SK-N-SH (cell line): ENCODE data around the gene SLC22A23. TPM values are rescaled to one million over a fixed set of nuclear protein-coding genes. Genes with fewer than 3 reads are reported as not detected.

Source experiments
- CTCF ChIA-PET: fragments of 300-600, 350-600 bp; formaldehyde crosslinking; extraction: SDS; loops from one replicate; lab custom pipeline; 2021; lab: Yijun Ruan, JAX
- POLR2A ChIA-PET: fragments of 350-600 bp; sonication (Branson Sonifier 250); formaldehyde crosslinking; extraction: SDS; loops from one replicate; lab custom pipeline; 2020; ENCODE audit warnings: antibody characterized with exemption, inconsistent platforms; lab: Yijun Ruan, JAX
- DNase-seq: peaks from one replicate; pipeline ENCODE4 v3.0.0; 2012
- H2AFZ ChIP-seq: fragments of 200-600 bp; sonication (generic); 2 replicates; pipeline ENCODE4 v1.8.1; 2016; ENCODE audit warnings: antibody characterized with exemption, mild to moderate bottlenecking, low read depth
- H3F3A ChIP-seq: fragments of 200-600 bp; sonication (generic); replicated peaks from 2 replicates; pipeline ENCODE3; 2016; ENCODE audit warnings: antibody characterized with exemption, mild to moderate bottlenecking; ENCODE audit not compliant: insufficient read depth
- H3K27ac ChIP-seq, 2 experiments: fragments of 200-500 bp in 1 of 2; fragments of 200-600 bp in 1 of 2; sonication (Bioruptor generic) in 1 of 2; sonication (generic), shearing (Covaris generic) in 1 of 2; 2 replicates each; pipeline versions ENCODE4 v1.5.1 to v1.6.1; 2014 to 2016; ENCODE audit warnings: low read depth in 2 of 2, inconsistent platforms in 1 of 2, low read length in 1 of 2, mild to moderate bottlenecking in 1 of 2, mixed read lengths in 1 of 2
- H3K27me3 ChIP-seq: fragments of 200-600 bp; sonication (generic), shearing (Covaris generic); 2 replicates; pipeline ENCODE4 v1.6.1; 2016; ENCODE audit warnings: mixed run types; ENCODE audit not compliant: insufficient read depth
- H3K36me3 ChIP-seq, 2 experiments: fragments of 200-500 bp in 1 of 2; fragments of 200-600 bp in 1 of 2; sonication (Bioruptor generic) in 1 of 2; sonication (generic) in 1 of 2; replicated peaks in 1 of 2; 2 replicates each; pipeline versions ENCODE3 to v1.5.1; 2014 to 2016; ENCODE audit warnings: low read length in 1 of 2, mild to moderate bottlenecking in 1 of 2; ENCODE audit not compliant: insufficient read depth in 2 of 2, control insufficient read depth in 1 of 2
- H3K4me1 ChIP-seq, 2 experiments: fragments of 200-500 bp in 1 of 2; fragments of 200-600 bp in 1 of 2; sonication (Bioruptor generic) in 1 of 2; sonication (generic), shearing (Covaris generic) in 1 of 2; 2 replicates each; pipeline versions ENCODE4 v1.5.1 to v1.6.1; 2014 to 2016; ENCODE audit warnings: low read depth in 1 of 2, low read length in 1 of 2, mixed run types in 1 of 2; ENCODE audit not compliant: insufficient read depth in 2 of 2, control insufficient read depth in 1 of 2
- H3K4me2 ChIP-seq: fragments of 200-600 bp; sonication (generic), shearing (Covaris generic); 2 replicates; pipeline ENCODE4 v1.6.1; 2017; ENCODE audit warnings: mixed run types
- H3K4me3 ChIP-seq, 2 experiments: fragments of 200-500 bp in 1 of 2; fragments of 200-600 bp in 1 of 2; sonication (Bioruptor generic) in 1 of 2; sonication (generic), shearing (Covaris generic) in 1 of 2; 2 replicates each; pipeline versions ENCODE4 v1.5.1 to v1.8.1; 2014 to 2016; ENCODE audit warnings: low read depth in 2 of 2, inconsistent platforms in 1 of 2, low read length in 1 of 2, mild to moderate bottlenecking in 1 of 2, mixed read lengths in 1 of 2, moderate library complexity in 1 of 2
- H3K79me2 ChIP-seq: fragments of 200-600 bp; sonication (generic); 2 replicates; pipeline ENCODE4 v1.8.1; 2017; ENCODE audit warnings: mild to moderate bottlenecking; ENCODE audit not compliant: insufficient read depth
- H3K9ac ChIP-seq: fragments of 200-600 bp; sonication (generic); 2 replicates; pipeline ENCODE4 v1.6.1; 2017; ENCODE audit warnings: mixed run types
- H3K9me2 ChIP-seq: fragments of 200-600 bp; sonication (generic); 2 replicates; pipeline ENCODE4 v1.6.1; 2017; ENCODE audit warnings: mixed run types
- H3K9me3 ChIP-seq: fragments of 200-600 bp; sonication (generic); 2 replicates; pipeline ENCODE4 v1.6.1; 2017; ENCODE audit warnings: mixed run types, mild to moderate bottlenecking, moderate library complexity
- H4K20me1 ChIP-seq: fragments of 200-600 bp; sonication (generic); 2 replicates; pipeline ENCODE4 v1.6.1; 2017; ENCODE audit warnings: mild to moderate bottlenecking, mixed run types; ENCODE audit not compliant: insufficient read depth
- CTCF ChIP-seq: fragments of 200-600 bp; sonication (generic); IDR thresholded peaks from 2 replicates; pipeline ENCODE4 v1.6.1; 2017; ENCODE audit warnings: antibody characterized with exemption, mild to moderate bottlenecking, moderate library complexity
- ELF1 ChIP-seq: IDR thresholded peaks from 2 replicates; pipeline ENCODE4 v1.4.0; 2012
- EP300 ChIP-seq, 2 experiments: IDR thresholded peaks; 2 replicates each; pipeline versions ENCODE4 v1.4.0 to v1.6.1; 2012; ENCODE audit warnings: borderline replicate concordance in 1 of 2, low read depth in 1 of 2, low read length in 1 of 2
- FOSL2 ChIP-seq: IDR thresholded peaks from 2 replicates; pipeline ENCODE4 v1.4.0; 2012; ENCODE audit warnings: low read depth, mild to moderate bottlenecking, moderate library complexity, borderline replicate concordance
- FOXJ3 ChIP-seq: sonication (generic); formaldehyde crosslinking; IDR thresholded peaks from 2 replicates; pipeline ENCODE4 v1.5.1; 2020; ENCODE audit warnings: mild to moderate bottlenecking, missing genetic modification reagents
- FOXM1 ChIP-seq: IDR thresholded peaks from 2 replicates; pipeline ENCODE4 v1.4.0; 2012; ENCODE audit warnings: low read depth, mild to moderate bottlenecking
- GABPA ChIP-seq: IDR thresholded peaks from 2 replicates; pipeline ENCODE4 v1.4.0; 2012; ENCODE audit warnings: low read depth, mild to moderate bottlenecking
- GATA2 ChIP-seq: sonication (generic); formaldehyde crosslinking; IDR thresholded peaks from 2 replicates; pipeline ENCODE4 v1.5.0; 2020; ENCODE audit warnings: mild to moderate bottlenecking, missing genetic modification reagents
- JUND ChIP-seq: IDR thresholded peaks from 2 replicates; pipeline ENCODE4 v1.4.0; 2012
- MAX ChIP-seq: IDR thresholded peaks from 2 replicates; pipeline ENCODE4 v1.4.0; 2012; ENCODE audit warnings: low read depth
- MXI1 ChIP-seq: IDR thresholded peaks from 2 replicates; pipeline ENCODE4 v1.6.1; 2012; ENCODE audit warnings: mild to moderate bottlenecking, low read depth, low read length, improper control_type of control experiment
- NFIC ChIP-seq: IDR thresholded peaks from 2 replicates; pipeline ENCODE4 v1.4.0; 2012; ENCODE audit warnings: borderline replicate concordance
- NRF1 ChIP-seq: IDR thresholded peaks from 2 replicates; pipeline ENCODE4 v1.6.1; 2012; ENCODE audit warnings: low read depth, mild to moderate bottlenecking, low read length
- RXRA ChIP-seq: IDR thresholded peaks from 2 replicates; pipeline ENCODE4 v1.4.0; 2012; ENCODE audit warnings: low read depth, mild to moderate bottlenecking, borderline replicate concordance
- TAF1 ChIP-seq: IDR thresholded peaks from 2 replicates; pipeline ENCODE4 v1.6.1; 2012; ENCODE audit warnings: low read depth, mild to moderate bottlenecking, low read length, moderate library complexity, borderline replicate concordance
- TEAD4 ChIP-seq: IDR thresholded peaks from 2 replicates; pipeline ENCODE4 v1.4.0; 2012; ENCODE audit warnings: mild to moderate bottlenecking, borderline replicate concordance; ENCODE audit not compliant: insufficient read depth
- USF1 ChIP-seq: IDR thresholded peaks from 2 replicates; pipeline ENCODE4 v1.4.0; 2012; ENCODE audit warnings: low read depth, borderline replicate concordance
- WGBS: methylation state at CpG from one replicate; pipeline ENCODE4 v1.1.6; 2017; ENCODE audit warnings: low lambda C conversion rate; 5-methylcytosine and 5-hydroxymethylcytosine counted together
- polyA plus RNA-seq, 3 experiments: library from polyadenylated mRNA; depleted of rRNA; stranded (reverse); fragments of >200 nt; gene quantifications; 2 replicates each; pipeline ENCODE4 v1.2.3, GENCODE V29; 2012
- TF ChIP-seq, protein P1 (sequence below): IDR thresholded peaks from 2 replicates; pipeline ENCODE4; 2012
- TF ChIP-seq, protein P2 (sequence below): fragments of 150-350 bp; IDR thresholded peaks from 2 replicates; pipeline ENCODE4 v1.6.1; 2016; ENCODE audit warnings: mild to moderate bottlenecking, low read depth, low read length

Gene SLC22A23
- polyA plus RNA-seq, 1 of the 3 experiments (the other 2 are of a cell fraction) = not detected

DNA sequence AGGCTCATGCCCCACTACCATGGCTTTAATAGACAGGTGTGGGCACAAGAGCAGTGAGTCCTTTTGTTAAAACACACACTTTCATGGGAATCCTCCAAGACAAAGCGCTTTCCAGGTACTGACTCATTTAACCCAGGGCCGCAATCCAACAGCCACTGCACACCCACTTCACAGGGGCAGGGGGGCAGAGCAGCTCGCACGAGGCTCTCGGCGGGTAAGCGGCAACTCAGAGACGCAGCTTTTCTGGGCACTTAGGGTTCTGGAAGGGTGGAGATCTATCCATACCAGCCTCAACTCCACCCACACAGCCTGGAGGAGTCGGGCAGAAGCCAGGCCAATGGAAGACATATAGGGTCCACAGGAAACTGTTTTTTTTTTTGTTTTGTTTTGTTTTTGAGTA lies 169.5 kb downstream of the SLC22A23 start:
- CTCF ChIA-PET = interaction anchor here (2.2 kb wide), 1 partner anchor 445 kb away, joined by 7 read pairs; no protein-coding TSS in a partner anchor

DNA sequence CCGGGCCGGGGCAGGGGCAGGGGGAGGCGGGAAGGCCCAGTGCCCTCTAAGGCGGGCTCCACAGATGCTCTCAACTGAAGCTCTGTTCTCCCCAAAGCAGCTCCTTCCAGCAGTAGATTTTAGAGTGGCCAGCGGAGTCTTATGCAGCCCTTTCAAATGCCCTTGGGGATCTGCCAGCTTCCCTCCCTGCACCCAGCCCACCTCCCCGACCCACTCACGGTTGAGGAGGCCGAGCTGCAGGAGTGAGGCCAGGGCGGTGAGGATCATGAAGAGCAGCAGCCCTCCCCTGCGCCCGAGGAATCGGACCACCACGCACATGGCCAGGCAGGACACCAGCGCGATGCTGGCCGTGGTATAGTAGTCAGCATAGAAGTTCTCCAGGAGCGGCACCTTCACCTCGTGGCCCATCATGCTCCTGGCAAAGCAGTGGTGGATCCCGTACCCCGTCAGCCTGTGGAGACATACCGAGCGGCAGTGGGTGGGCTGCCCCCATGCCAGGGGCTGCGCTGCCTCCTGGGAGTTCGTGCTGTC lies 170.1 kb downstream of the SLC22A23 start:
- no peak overlapping the region for H2AFZ ChIP-seq
- DNase-seq = no peak
- no peaks in the 10 kb centered on the region for H3K79me2 ChIP-seq
- CTCF ChIA-PET = interaction anchor here (1.1 to 2.2 kb wide), 3 partner anchors 13 to 446 kb away, joined by 3 to 17 read pairs (median 7); no protein-coding TSS in a partner anchor
- no peaks in the 10 kb centered on the region for H3K9me2 ChIP-seq
- POLR2A ChIA-PET = no interaction called here
- H3K9me3 ChIP-seq = no peaks in the 10 kb centered on the region
- no peak overlapping the region for H3K4me2 ChIP-seq
- no peak overlapping the region for H3K27ac ChIP-seq
- no peaks in the 10 kb centered on the region for H3K27me3 ChIP-seq
- 91% methylated on average over 6 of the region's 24 CpGs for WGBS
- H3F3A ChIP-seq = no peaks in the 10 kb centered on the region
- H3K4me3 ChIP-seq = no peak overlapping the region
- peaks cover 8% of the 10 kb centered on the region; the same call in 1 of the 2 replicates for H4K20me1 ChIP-seq
- no peaks in the 10 kb centered on the region for H3K36me3 ChIP-seq
- peaks cover 7% of the 10 kb centered on the region in 2 experiments; a peak in 2 of 4 replicates for H3K4me1 ChIP-seq
- no peak overlapping the region for H3K9ac ChIP-seq
- TF ChIP-seq MXI1 = no peak
- no peak for TF ChIP-seq USF1
- TF ChIP-seq, protein P1, sequence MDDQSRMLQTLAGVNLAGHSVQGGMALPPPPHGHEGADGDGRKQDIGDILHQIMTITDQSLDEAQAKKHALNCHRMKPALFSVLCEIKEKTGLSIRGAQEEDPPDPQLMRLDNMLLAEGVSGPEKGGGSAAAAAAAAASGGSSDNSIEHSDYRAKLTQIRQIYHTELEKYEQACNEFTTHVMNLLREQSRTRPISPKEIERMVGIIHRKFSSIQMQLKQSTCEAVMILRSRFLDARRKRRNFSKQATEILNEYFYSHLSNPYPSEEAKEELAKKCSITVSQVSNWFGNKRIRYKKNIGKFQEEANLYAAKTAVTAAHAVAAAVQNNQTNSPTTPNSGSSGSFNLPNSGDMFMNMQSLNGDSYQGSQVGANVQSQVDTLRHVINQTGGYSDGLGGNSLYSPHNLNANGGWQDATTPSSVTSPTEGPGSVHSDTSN = no peak
- TF ChIP-seq RXRA = no peak
- TF ChIP-seq TAF1 = no peak
- no peak for TF ChIP-seq EP300 (IDR thresholded peaks at IDR 0.05; ENCODE audit: borderline replicate concordance in 1 of 2, low read depth in 1 of 2, low read length in 1 of 2)

More for the DNA sequence above, 169.5 kb downstream of the SLC22A23 start:
- no peaks in the 10 kb centered on the region for H3K27me3 ChIP-seq
- no peak overlapping the region for H3K4me3 ChIP-seq
- H3K4me2 ChIP-seq = no peak overlapping the region
- H3F3A ChIP-seq = no peaks in the 10 kb centered on the region
- no peaks in the 10 kb centered on the region for H3K9me2 ChIP-seq
- H3K79me2 ChIP-seq = no peaks in the 10 kb centered on the region
- H3K9me3 ChIP-seq = no peaks in the 10 kb centered on the region
- H4K20me1 ChIP-seq = peaks cover 2% of the 10 kb centered on the region; the same call in 1 of the 2 replicates
- no peaks in the 10 kb centered on the region for H3K36me3 ChIP-seq
- POLR2A ChIA-PET = no interaction called here
- H3K9ac ChIP-seq = no peak overlapping the region
- no peak overlapping the region for H2AFZ ChIP-seq
- no peak for TF ChIP-seq ELF1
- TF ChIP-seq MAX = no peak
- no peak for TF ChIP-seq MXI1
- no peak for TF ChIP-seq NFIC
- no peak for TF ChIP-seq FOXM1
- TF ChIP-seq CTCF = no peak
- no peak for TF ChIP-seq FOXJ3 (CRISPR knock-in tag)
- no peak for TF ChIP-seq JUND
- TF ChIP-seq GATA2 (CRISPR knock-in tag) = no peak
- no peak for TF ChIP-seq FOSL2
- TF ChIP-seq, protein P2, sequence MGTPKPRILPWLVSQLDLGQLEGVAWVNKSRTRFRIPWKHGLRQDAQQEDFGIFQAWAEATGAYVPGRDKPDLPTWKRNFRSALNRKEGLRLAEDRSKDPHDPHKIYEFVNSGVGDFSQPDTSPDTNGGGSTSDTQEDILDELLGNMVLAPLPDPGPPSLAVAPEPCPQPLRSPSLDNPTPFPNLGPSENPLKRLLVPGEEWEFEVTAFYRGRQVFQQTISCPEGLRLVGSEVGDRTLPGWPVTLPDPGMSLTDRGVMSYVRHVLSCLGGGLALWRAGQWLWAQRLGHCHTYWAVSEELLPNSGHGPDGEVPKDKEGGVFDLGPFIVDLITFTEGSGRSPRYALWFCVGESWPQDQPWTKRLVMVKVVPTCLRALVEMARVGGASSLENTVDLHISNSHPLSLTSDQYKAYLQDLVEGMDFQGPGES = no peak
- TF ChIP-seq NRF1 = no peak
- TF ChIP-seq GABPA = no peak
- TF ChIP-seq TEAD4 = no peak
- 74% methylated on average over 9 of the region's 9 CpGs for WGBS
- H3K27ac ChIP-seq = no peak overlapping the region
- H3K4me1 ChIP-seq = peaks cover 1 to 7% of the 10 kb centered on the region in 2 experiments; a peak in 2 of 4 replicates
- no peak for DNase-seq
